HCT116 (cell line): Measurements from ENCODE around the gene PNKP. TPM values are rescaled to one million over a fixed set of nuclear protein-coding genes. Genes with fewer than 3 reads are reported as not detected.

Experiments
- ATAC-seq: fragments of 200-7000 bp; cut with Tn5 transposase; 2 replicates; pipeline ENCODE4 v1.9.1; 2020; ENCODE audit warnings: mild to moderate bottlenecking, moderate library complexity
- BruUV-seq: library from RNA; stranded (reverse); fragments of 400-500 nt; replicated peaks from 2 replicates; lab custom pipeline; 2021; lab: Mats Ljungman, UMichigan
- CTCF ChIA-PET: fragments of 300-600 bp; sonication (Branson Sonifier 250); formaldehyde crosslinking; loops from one replicate; lab custom pipeline; 2021; ENCODE audit warnings: antibody characterized with exemption; lab: Charles Lee
- POLR2A ChIA-PET: fragments of 300-600, 350-600 bp; sonication (Branson Sonifier 250); formaldehyde crosslinking; loops from one replicate; lab custom pipeline; 2021; ENCODE audit warnings: antibody characterized with exemption; lab: Charles Lee
- RAD21 ChIA-PET, 2 experiments: fragments of 300-600 bp; sonication (Branson Sonifier 250); formaldehyde crosslinking; loops; one replicate each; lab custom pipeline; 2023; ENCODE audit warnings: low total read pairs in 2 of 2; ENCODE audit not compliant: uncharacterized antibody in 2 of 2, unreplicated experiment in 2 of 2, low non-redundant PET in 1 of 2; lab: Charles Lee
- DNase-seq: peaks from one replicate; pipeline ENCODE4 v3.0.0-alpha.2; 2010; ENCODE audit warnings: low read depth, low spot score
- H2AFZ ChIP-seq: fragments of 200-600 bp; shearing (Covaris generic), sonication (generic); 2 replicates; pipeline ENCODE4 v1.6.1; 2017; ENCODE audit warnings: low read depth, mixed run types, mixed read lengths, antibody characterized with exemption, low read length; ENCODE audit not compliant: poor library complexity, severe bottlenecking
- H3K27ac ChIP-seq: 2 replicates; pipeline ENCODE4 v1.5.1; 2012; ENCODE audit warnings: low read depth, low read length
- H3K27me3 ChIP-seq: fragments of 200-600 bp; sonication (generic); 2 replicates; pipeline ENCODE4 v1.6.1; 2016; ENCODE audit warnings: mixed run types, low read length, mixed read lengths; ENCODE audit not compliant: insufficient read depth
- H3K36me3 ChIP-seq, 2 experiments: fragments of 200-500 bp in 1 of 2; fragments of 200-600 bp in 1 of 2; sonication (Bioruptor generic) in 1 of 2; sonication (generic) in 1 of 2; 2 replicates each; pipeline versions ENCODE4 v1.5.1 to v1.6.1; 2014 to 2016; ENCODE audit warnings: low read length in 2 of 2, inconsistent platforms in 1 of 2, mixed read lengths in 1 of 2, mixed run types in 1 of 2; ENCODE audit not compliant: insufficient read depth in 2 of 2, control insufficient read depth in 1 of 2
- H3K4me1 ChIP-seq, 2 experiments: fragments of 200-600 bp in 1 of 2; sonication (generic) in 1 of 2; 2 replicates each; pipeline versions ENCODE4 v1.5.1 to v1.6.1; 2012 to 2017; ENCODE audit warnings: low read length in 2 of 2, inconsistent platforms in 1 of 2, mild to moderate bottlenecking in 1 of 2, mixed read lengths in 1 of 2, mixed run types in 1 of 2, moderate library complexity in 1 of 2; ENCODE audit not compliant: insufficient read depth in 2 of 2, control insufficient read depth in 1 of 2
- H3K4me2 ChIP-seq: fragments of 200-600 bp; sonication (generic); 2 replicates; pipeline ENCODE4 v1.6.1; 2017; ENCODE audit warnings: mixed run types, low read length, mixed read lengths
- H3K4me3 ChIP-seq, 2 experiments: fragments of 200-600 bp in 1 of 2; sonication (generic) in 1 of 2; replicated peaks in 1 of 2; 2 replicates each; pipeline ENCODE4 v1.5.1; 2011 to 2016; ENCODE audit warnings: low read length in 2 of 2, control low read depth in 1 of 2, low read depth in 1 of 2, mild to moderate bottlenecking in 1 of 2, mixed read lengths in 1 of 2, mixed run types in 1 of 2
- H3K79me2 ChIP-seq: fragments of 200-600 bp; sonication (generic); 2 replicates; pipeline ENCODE4 v1.6.1; 2017; ENCODE audit warnings: mild to moderate bottlenecking, mixed run types, low read length, moderate library complexity, mixed read lengths; ENCODE audit not compliant: insufficient read depth
- H3K9ac ChIP-seq: fragments of 200-600 bp; sonication (generic); 2 replicates; pipeline ENCODE4 v1.6.1; 2016; ENCODE audit warnings: low read length, mixed read lengths
- H3K9me2 ChIP-seq: fragments of 200-600 bp; sonication (generic), shearing (Covaris generic); 2 replicates; pipeline ENCODE4 v1.6.1; 2017; ENCODE audit warnings: mixed run types, mild to moderate bottlenecking, moderate library complexity; ENCODE audit not compliant: insufficient read depth
- H3K9me3 ChIP-seq, 2 experiments: fragments of 200-500 bp in 1 of 2; fragments of 200-600 bp in 1 of 2; sonication (Bioruptor generic) in 1 of 2; sonication (generic) in 1 of 2; 2 replicates each; pipeline ENCODE4 v1.6.1; 2014 to 2017; ENCODE audit warnings: low read length in 2 of 2, mixed read lengths in 2 of 2, inconsistent platforms in 1 of 2, low read depth in 1 of 2, mild to moderate bottlenecking in 1 of 2, mixed run types in 1 of 2, moderate library complexity in 1 of 2; ENCODE audit not compliant: control insufficient read depth in 1 of 2, insufficient read depth in 1 of 2
- H4K20me1 ChIP-seq: fragments of 200-600 bp; sonication (generic), shearing (Covaris generic); 2 replicates; pipeline ENCODE4 v1.6.1; 2017; ENCODE audit warnings: mixed run types, mild to moderate bottlenecking, moderate library complexity; ENCODE audit not compliant: insufficient read depth
- ATF3 ChIP-seq: IDR thresholded peaks from 2 replicates; pipeline ENCODE4 v1.6.1; 2012
- CEBPB ChIP-seq: IDR thresholded peaks from 2 replicates; pipeline ENCODE4 v1.6.1; 2012; ENCODE audit warnings: low read depth
- EGR1 ChIP-seq: IDR thresholded peaks from 2 replicates; pipeline ENCODE4 v1.6.1; 2012; ENCODE audit warnings: low read depth
- ELF1 ChIP-seq: IDR thresholded peaks from 2 replicates; pipeline ENCODE4 v1.6.1; 2012; ENCODE audit warnings: low read depth, borderline replicate concordance
- EZH2 ChIP-seq: fragments of 200-600 bp; sonication (generic); IDR thresholded peaks from 2 replicates; pipeline ENCODE4 v1.6.1; 2017; ENCODE audit warnings: antibody characterized with exemption, mixed run types
- FOSL1 ChIP-seq: IDR thresholded peaks from 2 replicates; pipeline ENCODE4 v1.6.1; 2012; ENCODE audit warnings: low read depth
- POLR2A ChIP-seq: IDR thresholded peaks from 2 replicates; pipeline ENCODE4 v1.7.0; 2011; ENCODE audit warnings: borderline replicate concordance; ENCODE audit not compliant: insufficient read depth, insufficient read length; ENCODE audit errors: extremely low read depth
- POLR2AphosphoS5 ChIP-seq: IDR thresholded peaks from 2 replicates; pipeline ENCODE4 v1.6.1; 2011; ENCODE audit warnings: mild to moderate bottlenecking, low read depth, low read length, moderate library complexity
- RAD21 ChIP-seq: IDR thresholded peaks from 2 replicates; pipeline ENCODE4 v1.6.1; 2012; ENCODE audit warnings: low read depth, mild to moderate bottlenecking
- SIN3A ChIP-seq: IDR thresholded peaks from 2 replicates; pipeline ENCODE4 v1.6.1; 2012; ENCODE audit warnings: low read depth
- SP1 ChIP-seq: IDR thresholded peaks from 2 replicates; pipeline ENCODE4 v1.6.1; 2012; ENCODE audit warnings: low read depth
- SRF ChIP-seq: IDR thresholded peaks from 2 replicates; pipeline ENCODE4 v1.6.1; 2012; ENCODE audit warnings: low read depth
- TCF7L2 ChIP-seq: IDR thresholded peaks from 2 replicates; pipeline ENCODE4 v1.7.0; 2011; ENCODE audit warnings: borderline replicate concordance, inconsistent platforms; ENCODE audit not compliant: insufficient read depth, insufficient read length; ENCODE audit errors: extremely low read depth
- ZFX ChIP-seq: fragments of 450-650 bp; IDR thresholded peaks from 2 replicates; pipeline ENCODE4 v1.6.1; 2017
- ZNF274 ChIP-seq: fragments of 200-500 bp; sonication (Bioruptor generic); IDR thresholded peaks from 2 replicates; pipeline ENCODE4 v1.6.1; 2014; ENCODE audit warnings: mild to moderate bottlenecking, low read depth, low read length, inconsistent platforms
- intact Hi-C: fragments of 100-400 bp; cut with micrococcal nuclease; formaldehyde crosslinking; loops from 2 replicates; pipeline ENCODE4 v1.10.0; 2022
- total RNA-seq: library from RNA; stranded (reverse); gene quantifications from one replicate; pipeline ENCODE4 v1.2.1, GENCODE V29; 2021; ENCODE audit not compliant: unreplicated experiment
- TF ChIP-seq, protein P1 (sequence below): IDR thresholded peaks from 2 replicates; pipeline ENCODE4 v1.6.1; 2011; ENCODE audit warnings: mild to moderate bottlenecking, low read length, moderate library complexity; ENCODE audit not compliant: insufficient replicate concordance; ENCODE audit errors: extremely low read depth

PNKP gene
- total RNA-seq, 1 experiment from 2014 or later = 129 TPM

GRCh38 chr19:49837009-49837310, 30.4 kb downstream of the PNKP start:
- no peak for ATAC-seq
- CTCF ChIA-PET = no interaction called here
- intact Hi-C loops = no loop called here
- H3K9me3 ChIP-seq = no peaks in the 10 kb centered on the region
- RAD21 ChIA-PET = no interaction called here
- H3K4me2 ChIP-seq = no peak overlapping the region
- BruUV-seq = no TSS peak
- no peak overlapping the region for H3K4me3 ChIP-seq
- no peaks in the 10 kb centered on the region for H3K4me1 ChIP-seq
- no peaks in the 10 kb centered on the region for H3K27me3 ChIP-seq
- TF ChIP-seq SIN3A (no peak), POLR2A (no peak), RAD21 (no peak), ZNF274 (no peak), POLR2AphosphoS5 (no peak), ATF3 (no peak), EGR1 (no peak), FOSL1 (no peak), SP1 (no peak), CEBPB (no peak), EZH2 (no peak), TCF7L2 (no peak), SRF (no peak), ZFX (no peak), ELF1 (no peak)
- TF ChIP-seq, protein P1, sequence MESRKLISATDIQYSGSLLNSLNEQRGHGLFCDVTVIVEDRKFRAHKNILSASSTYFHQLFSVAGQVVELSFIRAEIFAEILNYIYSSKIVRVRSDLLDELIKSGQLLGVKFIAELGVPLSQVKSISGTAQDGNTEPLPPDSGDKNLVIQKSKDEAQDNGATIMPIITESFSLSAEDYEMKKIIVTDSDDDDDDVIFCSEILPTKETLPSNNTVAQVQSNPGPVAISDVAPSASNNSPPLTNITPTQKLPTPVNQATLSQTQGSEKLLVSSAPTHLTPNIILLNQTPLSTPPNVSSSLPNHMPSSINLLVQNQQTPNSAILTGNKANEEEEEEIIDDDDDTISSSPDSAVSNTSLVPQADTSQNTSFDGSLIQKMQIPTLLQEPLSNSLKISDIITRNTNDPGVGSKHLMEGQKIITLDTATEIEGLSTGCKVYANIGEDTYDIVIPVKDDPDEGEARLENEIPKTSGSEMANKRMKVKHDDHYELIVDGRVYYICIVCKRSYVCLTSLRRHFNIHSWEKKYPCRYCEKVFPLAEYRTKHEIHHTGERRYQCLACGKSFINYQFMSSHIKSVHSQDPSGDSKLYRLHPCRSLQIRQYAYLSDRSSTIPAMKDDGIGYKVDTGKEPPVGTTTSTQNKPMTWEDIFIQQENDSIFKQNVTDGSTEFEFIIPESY = no peak
- TF ChIP-seq, all 23 proteins: peak for 0
- H3K9ac ChIP-seq = no peak overlapping the region
- H3K9me2 ChIP-seq = no peaks in the 10 kb centered on the region
- no peak overlapping the region for H2AFZ ChIP-seq
- H3K79me2 ChIP-seq = no peaks in the 10 kb centered on the region
- H3K27ac ChIP-seq = no peak overlapping the region
- peaks cover 34 to 46% of the 10 kb centered on the region in 2 experiments for H3K36me3 ChIP-seq
- POLR2A ChIA-PET = no interaction called here
- no peaks in the 10 kb centered on the region for H4K20me1 ChIP-seq
- DNase-seq = no peak
